GM19099 (cell line): Measurements from ENCODE around the gene DEGS2.

Experiments used
- POLR2A ChIP-seq: IDR thresholded peaks from 3 replicates; pipeline ENCODE4 v1.6.1; 2011; ENCODE audit warnings: low read depth; ENCODE audit not compliant: insufficient read length; ENCODE audit errors: extremely low read depth

The DEGS2 gene

DNA sequence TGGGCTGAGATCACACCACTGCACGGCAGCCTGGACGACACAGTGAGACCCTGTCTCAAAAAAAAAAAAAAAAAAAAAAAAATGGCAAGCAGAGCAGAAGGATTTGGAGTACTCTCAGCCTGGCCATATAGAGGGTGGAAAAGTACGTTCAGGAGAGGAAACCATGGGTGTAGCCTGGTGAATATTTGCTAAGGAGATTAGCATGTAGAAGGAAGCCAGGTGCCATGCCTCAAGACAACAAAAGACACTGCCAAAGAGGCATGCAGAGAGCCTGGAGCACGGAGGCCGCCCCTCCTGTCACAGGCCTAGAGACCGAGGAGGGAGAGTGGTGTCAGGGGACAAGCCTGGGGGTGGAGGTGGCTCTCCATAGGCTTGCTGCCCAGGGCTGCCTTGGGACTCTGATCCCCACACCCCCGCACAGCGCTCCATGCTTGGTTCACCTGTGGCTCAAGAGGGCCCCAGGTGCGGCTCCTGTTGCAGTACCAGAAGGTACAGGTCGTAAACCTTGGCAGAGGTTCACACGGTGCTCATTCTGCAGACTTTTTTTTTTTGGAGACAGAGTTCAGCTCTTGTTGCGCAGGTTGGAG is 27.9 kb upstream of the DEGS2 start:
- no peak for TF ChIP-seq POLR2A

- no peak for TF ChIP-seq POLR2A
These were observed 19.2 kb upstream of the DEGS2 start for GRCh38 chr14:100178691-100179090.

GRCh38 chr14:100176811-100177327 is 17.4 kb upstream of the DEGS2 start:
- no peak for TF ChIP-seq POLR2A

- no peak for TF ChIP-seq POLR2A
These were observed 13.9 kb upstream of the DEGS2 start for GRCh38 chr14:100173353-100173752.

- TF ChIP-seq POLR2A = no peak
These were observed 13.4 kb upstream of the DEGS2 start for GRCh38 chr14:100172811-100173210.

- no peak for TF ChIP-seq POLR2A
These were observed 11.4 kb upstream of the DEGS2 start for GRCh38 chr14:100170880-100171279.

GRCh38 chr14:100168506-100168905 is 9.1 kb upstream of the DEGS2 start:
- TF ChIP-seq POLR2A = no peak

- TF ChIP-seq POLR2A = no peak
These were observed 6.5 kb upstream of the DEGS2 start for GRCh38 chr14:100165831-100166440.

DNA sequence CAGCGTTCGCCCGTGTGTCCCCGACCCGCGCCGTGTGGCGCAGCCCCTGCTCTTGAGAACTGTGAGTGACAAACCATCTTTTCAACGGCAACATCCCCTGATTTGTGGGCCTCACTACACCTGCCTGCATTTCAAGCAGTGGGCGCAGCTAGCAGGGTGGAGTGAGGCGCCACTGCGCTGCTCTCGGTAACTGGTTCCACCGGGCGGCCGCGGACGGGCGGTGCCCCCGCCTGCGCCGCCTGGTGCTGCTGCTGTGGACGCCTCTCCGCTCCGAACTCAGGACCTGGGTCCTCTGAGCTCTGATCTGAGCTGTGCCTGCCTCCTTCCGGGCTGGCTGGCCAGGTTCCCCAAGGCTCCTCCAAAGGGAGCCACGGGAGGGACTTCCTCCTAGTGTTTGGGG is 5.9 kb upstream of the DEGS2 start:
- TF ChIP-seq POLR2A = no peak

DNA sequence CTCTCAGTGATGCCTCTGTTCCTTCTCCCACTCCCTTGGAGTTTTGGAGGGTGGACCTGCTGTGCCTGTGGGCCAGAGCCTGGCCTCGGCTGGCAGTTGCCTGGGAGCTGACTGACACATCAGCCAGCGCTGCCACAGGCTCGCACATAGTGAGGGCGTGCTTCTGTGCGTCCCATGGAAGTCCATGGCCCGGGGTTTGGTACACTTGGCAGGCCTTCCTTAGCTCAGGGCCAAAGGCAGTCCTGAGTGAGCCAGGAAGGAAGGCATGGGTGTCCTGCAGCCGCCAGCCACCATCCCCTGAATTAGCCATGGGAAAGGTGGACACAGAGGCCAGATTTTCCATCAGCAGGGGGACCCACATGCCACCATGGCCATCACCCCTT is 1.1 kb upstream of the DEGS2 start:
- TF ChIP-seq POLR2A = no peak

DNA sequence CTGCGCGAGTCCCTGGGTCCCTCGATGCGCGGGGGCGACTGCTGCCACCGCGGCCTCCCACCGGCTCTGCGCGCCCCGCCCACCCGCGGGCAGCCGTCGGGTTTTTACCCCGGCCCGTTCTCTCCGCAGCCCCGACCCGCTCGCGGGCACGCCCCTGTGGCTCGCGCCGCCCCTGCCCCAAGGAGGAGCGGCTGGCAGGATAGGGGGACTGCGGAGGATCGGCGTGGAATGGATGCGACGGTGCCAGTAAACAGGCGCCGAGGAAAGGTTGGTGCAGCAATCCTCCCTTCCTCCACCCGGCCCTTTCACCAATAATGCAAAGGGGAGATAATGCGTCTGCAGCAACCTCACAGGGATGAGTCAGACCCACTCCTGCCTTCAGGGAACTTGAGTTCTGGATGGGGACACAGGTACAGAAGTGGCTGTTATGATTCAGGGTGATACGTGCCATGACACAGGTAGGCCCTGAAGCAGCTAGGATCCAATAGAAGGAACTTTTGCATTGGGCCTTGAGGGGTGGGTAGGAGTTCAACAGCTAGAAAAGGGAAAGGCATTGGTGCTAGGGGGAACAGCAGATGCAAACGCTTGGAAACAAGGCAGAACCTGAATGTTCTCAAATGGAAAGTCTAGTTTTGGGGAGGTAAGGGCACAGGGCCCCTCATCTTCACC is 554 bp upstream of the DEGS2 start:
- TF ChIP-seq POLR2A = no peak

GRCh38 chr14:100158566-100159093 is 815 bp downstream of the DEGS2 start:
- no peak for TF ChIP-seq POLR2A

DNA sequence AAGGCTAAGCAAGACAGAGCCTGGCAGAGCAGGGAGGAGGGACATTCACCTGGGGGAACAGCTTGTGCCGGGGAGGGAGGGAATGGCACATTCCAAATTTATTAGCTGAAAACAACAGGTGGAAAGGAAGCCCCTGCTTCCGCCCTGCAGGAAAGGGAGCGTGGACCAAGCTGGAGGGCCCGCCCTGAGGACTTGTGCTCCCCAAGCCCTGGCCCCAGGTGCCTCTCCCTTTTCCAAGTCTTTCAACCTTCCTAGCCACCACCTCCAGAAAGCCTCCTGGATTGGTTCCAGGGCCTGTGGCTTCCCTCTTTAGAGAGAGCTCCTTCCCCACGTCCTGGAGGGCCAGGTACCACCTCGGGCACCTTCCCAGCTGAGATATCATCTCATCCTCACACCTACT is 2.7 kb downstream of the DEGS2 start:
- TF ChIP-seq POLR2A = no peak

DNA sequence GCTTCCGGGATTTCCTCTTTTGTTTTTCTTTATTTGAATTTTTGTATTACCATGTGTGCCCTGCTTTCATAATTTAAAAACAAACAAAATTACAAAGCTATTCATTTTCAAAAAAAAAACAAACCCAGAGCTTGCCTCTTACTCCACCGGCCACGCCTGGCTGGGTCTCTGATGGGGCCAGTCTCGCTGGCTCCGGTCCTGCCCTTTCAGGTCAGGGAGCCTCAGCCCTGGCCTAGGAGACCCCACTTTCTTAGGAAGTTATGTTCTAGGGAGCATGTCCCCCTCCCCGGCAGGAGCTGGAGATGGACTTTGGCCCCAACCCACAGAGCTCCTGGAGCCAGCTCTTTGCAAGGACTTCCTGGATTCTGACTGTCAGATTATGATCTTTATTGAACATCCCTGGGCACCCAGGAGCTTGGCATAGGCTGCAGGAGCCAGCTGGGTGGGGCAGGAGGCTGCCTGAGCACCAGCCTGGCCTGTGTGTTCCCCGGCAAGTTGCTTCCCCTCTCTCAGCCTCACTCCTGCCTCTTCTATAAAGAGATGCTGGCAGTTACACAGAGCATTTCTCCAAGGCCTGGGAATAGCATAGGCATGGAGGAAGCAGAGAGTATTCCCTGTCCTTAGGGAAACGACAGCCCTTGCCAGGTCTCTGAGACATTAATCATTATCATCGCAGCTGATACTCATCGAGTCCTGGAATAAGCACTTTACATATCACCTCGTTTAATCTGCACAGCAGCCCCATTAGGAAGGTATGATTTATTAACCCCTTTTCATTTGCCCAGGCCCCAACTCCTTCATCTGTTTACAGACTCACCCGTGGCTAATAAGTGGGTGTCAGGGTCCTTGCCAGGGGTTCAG is 3.5 kb downstream of the DEGS2 start:
- TF ChIP-seq POLR2A = no peak

DNA sequence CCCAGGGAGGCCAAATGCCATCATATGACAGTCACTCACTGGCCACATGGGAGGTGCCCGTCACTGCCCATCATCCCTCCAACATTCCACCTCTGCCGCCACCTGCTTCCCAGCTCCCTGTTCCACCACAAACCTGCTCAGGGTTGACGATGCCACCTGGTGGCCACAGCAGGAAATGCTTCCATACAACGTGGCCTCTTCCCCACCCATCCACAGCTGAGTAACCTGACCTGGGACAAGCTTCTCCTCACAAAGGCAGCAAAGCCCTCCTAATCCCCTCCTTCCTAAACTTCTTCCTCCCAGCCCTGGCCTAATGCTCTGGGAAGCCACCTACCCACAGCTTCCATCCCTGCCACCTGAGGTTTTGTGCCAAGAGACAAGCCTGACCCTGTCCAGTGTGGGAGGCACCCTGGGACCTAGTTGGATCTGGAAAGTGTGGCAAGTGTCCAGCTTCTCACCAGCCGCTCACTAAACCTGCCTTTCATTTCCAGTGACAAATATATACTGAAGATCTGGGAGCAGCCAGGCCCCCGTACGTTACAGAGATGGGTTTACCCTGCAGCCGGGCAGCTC is 4.3 kb downstream of the DEGS2 start:
- TF ChIP-seq POLR2A = no peak
